ENCODE results near the gene KCNH2.

KCNH2 gene

GRCh38 chr7:150959739-150960734, 18.1 kb downstream of the KCNH2 start:
- no peak for DNase-seq (ENCODE audit: low spot score)

- DNase-seq (ENCODE audit: low spot score), result no peak
Observed at GRCh38 chr7:150959081-150959480, 19.0 kb downstream of the KCNH2 start.

- no peak for DNase-seq (ENCODE audit: low spot score)
Observed at GRCh38 chr7:150958597-150958996, 19.5 kb downstream of the KCNH2 start.

GRCh38 chr7:150958062-150958552, 20.0 kb downstream of the KCNH2 start:
- no peak for DNase-seq (ENCODE audit: low spot score)

- no peak for DNase-seq (ENCODE audit: low spot score)
Observed at GRCh38 chr7:150957133-150958020, 20.7 kb downstream of the KCNH2 start.

- DNase-seq (ENCODE audit: low spot score), result no peak
Observed at GRCh38 chr7:150956395-150957132, 21.6 kb downstream of the KCNH2 start.

GRCh38 chr7:150955519-150956394, 22.4 kb downstream of the KCNH2 start:
- no peak for DNase-seq (ENCODE audit: low spot score)

- no peak for DNase-seq (ENCODE audit: low spot score)
Observed at GRCh38 chr7:150954986-150955518, 23.1 kb downstream of the KCNH2 start.

- DNase-seq (ENCODE audit: low spot score), result no peak
Observed at GRCh38 chr7:150954201-150954985, 23.7 kb downstream of the KCNH2 start.

GRCh38 chr7:150953061-150953997, 24.8 kb downstream of the KCNH2 start:
- DNase-seq (ENCODE audit: low spot score), result no peak

GRCh38 chr7:150952331-150953050, 25.6 kb downstream of the KCNH2 start:
- DNase-seq (ENCODE audit: low spot score), result no peak

- DNase-seq (ENCODE audit: low spot score), result no peak
Observed at GRCh38 chr7:150951521-150951920, 26.6 kb downstream of the KCNH2 start.

GRCh38 chr7:150951181-150951520, 27.0 kb downstream of the KCNH2 start:
- DNase-seq (ENCODE audit: low spot score), result no peak

- DNase-seq (ENCODE audit: low spot score), result no peak
Observed at GRCh38 chr7:150950496-150951180, 27.5 kb downstream of the KCNH2 start.

GRCh38 chr7:150949971-150950491, 28.1 kb downstream of the KCNH2 start:
- no peak for DNase-seq (ENCODE audit: low spot score)

GRCh38 chr7:150949564-150949963, 28.6 kb downstream of the KCNH2 start:
- DNase-seq (ENCODE audit: low spot score), result no peak

- no peak for DNase-seq (ENCODE audit: low spot score)
Observed at GRCh38 chr7:150948791-150949251, 29.3 kb downstream of the KCNH2 start.

Data from kidney tubule cell (primary cell).